HepG2 (cell line): ENCODE data around the gene MAP2K5. TPM values are rescaled to one million over a fixed set of nuclear protein-coding genes. Genes with fewer than 3 reads are reported as not detected.

ENCODE experiments used
- ATAC-seq: fragments of 200-7000 bp; cut with Tn5 transposase; 3 replicates; pipeline ENCODE4 v1.9.1; 2020; ENCODE audit warnings: mild to moderate bottlenecking, moderate library complexity
- BruUV-seq: library from RNA; stranded (reverse); fragments of 400-500 nt; replicated peaks from 2 replicates; lab custom pipeline; 2021; lab: Mats Ljungman, UMichigan
- CTCF ChIA-PET: fragments of 300-600 bp; formaldehyde crosslinking; extraction: SDS; loops from one replicate; lab custom pipeline; 2021; ENCODE audit warnings: low total read pairs, inconsistent platforms, low intra/inter-chr PET ratio; lab: Yijun Ruan, JAX
- POLR2A ChIA-PET: fragments of 350-600 bp; sonication (Branson Sonifier 250); formaldehyde crosslinking; loops from one replicate; lab custom pipeline; 2020; ENCODE audit warnings: antibody characterized with exemption, inconsistent platforms; lab: Yijun Ruan, JAX
- DNase-seq: peaks from one replicate; pipeline ENCODE4 v3.0.0-alpha.2; 2015; ENCODE audit warnings: low spot score
- FAIRE-seq: peaks from 3 replicates; lab custom pipeline; 2011; peaks lifted over from hg19 to GRCh38; lab: Jason Lieb, UNC
- H2AFZ ChIP-seq: one replicate; pipeline ENCODE4 v1.6.1; 2011; ENCODE audit warnings: low read length, inconsistent platforms
- H3K27ac ChIP-seq: fragments of 300-600 bp; 3 replicates; pipeline ENCODE4 v1.8.0; 2011; ENCODE audit warnings: mixed run types, mild to moderate bottlenecking, mixed read lengths, low read length, inconsistent platforms; ENCODE audit not compliant: insufficient read depth; ENCODE audit errors: extremely low read length
- H3K27me3 ChIP-seq, 2 experiments: fragments of 200-600 bp in 1 of 2; 2 replicates in 1 of 2; 3 replicates in 1 of 2; pipeline versions ENCODE4 v1.6.0 to v1.8.0; 2011; ENCODE audit warnings: low read length in 2 of 2, mild to moderate bottlenecking in 2 of 2, moderate library complexity in 2 of 2, inconsistent platforms in 1 of 2; ENCODE audit not compliant: insufficient read depth in 2 of 2, control insufficient read depth in 1 of 2
- H3K36me3 ChIP-seq, 2 experiments: fragments of 200-600 bp in 1 of 2; replicated peaks in 1 of 2; 2 replicates in 1 of 2; 3 replicates in 1 of 2; pipeline versions ENCODE4 v1.5.1 to v1.8.0; 2011; ENCODE audit warnings: low read length in 2 of 2, inconsistent platforms in 1 of 2; ENCODE audit not compliant: insufficient read depth in 2 of 2, control insufficient read depth in 1 of 2
- H3K4me1 ChIP-seq: 2 replicates; pipeline ENCODE4 v1.5.1; 2012; ENCODE audit warnings: low read length, inconsistent platforms; ENCODE audit not compliant: insufficient read depth
- H3K4me2 ChIP-seq: 2 replicates; pipeline ENCODE4 v1.6.0; 2011; ENCODE audit warnings: low read depth, low read length, inconsistent platforms
- H3K4me3 ChIP-seq, 3 experiments: fragments of 200-600 bp in 1 of 3; sonication (generic), shearing (Covaris generic) in 1 of 3; replicated peaks in 1 of 3; 2 replicates each; pipeline ENCODE4 v1.5.1; 2011 to 2016; ENCODE audit warnings: low read length in 3 of 3, inconsistent platforms in 2 of 3, low read depth in 2 of 3, mild to moderate bottlenecking in 2 of 3, control low read depth in 1 of 3, mixed read lengths in 1 of 3; ENCODE audit not compliant: insufficient read depth in 1 of 3
- H3K79me2 ChIP-seq: one replicate; pipeline ENCODE4 v1.6.1; 2011; ENCODE audit warnings: low read length, inconsistent platforms; ENCODE audit not compliant: insufficient read depth
- H3K9ac ChIP-seq: 2 replicates; pipeline ENCODE4 v1.6.0; 2011; ENCODE audit warnings: mild to moderate bottlenecking, low read depth, low read length, inconsistent platforms; ENCODE audit not compliant: insufficient read depth
- H3K9me3 ChIP-seq: 2 replicates; pipeline ENCODE4 v1.5.1; 2012; ENCODE audit warnings: mild to moderate bottlenecking, low read length
- H4K20me1 ChIP-seq: 2 replicates; pipeline ENCODE4 v1.6.0; 2011; ENCODE audit warnings: inconsistent platforms, mild to moderate bottlenecking, low read length, moderate library complexity; ENCODE audit not compliant: insufficient read depth
- AHR ChIP-seq: IDR thresholded peaks from 2 replicates; pipeline ENCODE4 v1.6.1; 2018; ENCODE audit warnings: missing genetic modification reagents, missing compliant biosample characterization
- BCL6 ChIP-seq: IDR thresholded peaks from 2 replicates; pipeline ENCODE4 v1.6.1; 2016; ENCODE audit warnings: missing genetic modification reagents, missing compliant biosample characterization
- HNF4A ChIP-seq: sonication (generic); formaldehyde crosslinking; IDR thresholded peaks from 2 replicates; pipeline ENCODE4 v1.4.0; 2020; ENCODE audit warnings: missing genetic modification reagents
- IRF9 ChIP-seq: sonication (generic); formaldehyde crosslinking; IDR thresholded peaks from 2 replicates; pipeline ENCODE4 v1.8.0; 2022; ENCODE audit warnings: missing genetic modification reagents, mild to moderate bottlenecking, borderline replicate concordance
- PRDM4 ChIP-seq: sonication (generic); formaldehyde crosslinking; IDR thresholded peaks from 2 replicates; pipeline ENCODE4 v1.9.0; 2021; ENCODE audit warnings: missing genetic modification reagents, borderline replicate concordance
- TBX2 ChIP-seq: sonication (generic); formaldehyde crosslinking; IDR thresholded peaks from 2 replicates; pipeline ENCODE4 v1.5.0; 2020; ENCODE audit warnings: missing genetic modification reagents, mild to moderate bottlenecking, borderline replicate concordance
- YY1 ChIP-seq: IDR thresholded peaks from 2 replicates; pipeline ENCODE4 v1.6.1; 2011; ENCODE audit warnings: low read length, low read depth, moderate library complexity, mild to moderate bottlenecking; ENCODE audit not compliant: insufficient read depth, insufficient replicate concordance
- ZNF143 ChIP-seq: sonication (generic); formaldehyde crosslinking; IDR thresholded peaks from 2 replicates; pipeline ENCODE4 v1.4.0; 2020; ENCODE audit warnings: missing genetic modification reagents
- WGBS: methylation state at CpG from one replicate; pipeline ENCODE4 v1.1.6; 2017; ENCODE audit warnings: low lambda C conversion rate; 5-methylcytosine and 5-hydroxymethylcytosine counted together
- in situ Hi-C: cut with HindIII; loops from 2 replicates; pipeline ENCODE4 v1.10.0; 2017; ENCODE audit warnings: low pct_unique_long_range_greater_than_20kb; ENCODE audit not compliant: extremely low pct_ligation_motif_present
- intact Hi-C: fragments of 100-400 bp; cut with micrococcal nuclease; formaldehyde crosslinking; loops from one replicate; pipeline ENCODE4 v1.10.0; 2022; ENCODE audit not compliant: unreplicated experiment
- polyA plus RNA-seq, 8 experiments: library from polyadenylated mRNA; depleted of rRNA in 3 of 8; stranded (reverse) in 7 of 8; unstranded in 1 of 8; fragments of >200 nt; fragmentation: Illumina TruSeq in 4 of 8; extraction: Trizol in 4 of 8; gene quantifications; 2 replicates each; pipeline versions ENCODE4 v1.2.1 to v1.2.3, GENCODE V29; 2011 to 2016; ENCODE audit warnings: low read depth in 4 of 8, missing spikeins in 1 of 8, mixed read lengths in 1 of 8; ENCODE audit not compliant: insufficient read depth in 1 of 8
- total RNA-seq, 5 experiments: library from RNA; depleted of rRNA; stranded (reverse); fragments of >200 nt; fragmentation: Illumina TruSeq; extraction: Trizol; gene quantifications; 2 replicates each; pipeline ENCODE4 v1.2.3, GENCODE V29; 2016; ENCODE audit warnings: low read depth in 1 of 5

The MAP2K5 gene
- total and polyA plus RNA-seq, 2 of the 13 experiments (the other 11 are each of a cell fraction or from before 2014, with no cell fraction given): 4.0 to 4.3 TPM

- POLR2A ChIA-PET: no interaction called here
- 89% methylated on average over 4 of the region's 4 CpGs for WGBS
- CTCF ChIA-PET: no interaction called here
- Histone ChIP-seq H3K9me3 (no peaks in the 10 kb centered on the region), H4K20me1 (no peaks in the 10 kb centered on the region), H3K9ac (no peak overlapping the region), H3K27me3 (no peaks in the 10 kb centered on the region), H3K4me1 (0 out of 2 replicates have a peak, but pooled peaks cover 7% of the 10 kb centered on the region), H3K4me3 (no peak overlapping the region), H3K79me2 (no peaks in the 10 kb centered on the region), H2AFZ (no peak overlapping the region)
- intact Hi-C loops: no loop called here
- FAIRE-seq (no peak), DNase-seq (no peak), ATAC-seq (no peak)
- no TSS peak for BruUV-seq
- TF ChIP-seq YY1: no peak
- TF ChIP-seq ZNF143 (CRISPR knock-in tag): no peak
- TF ChIP-seq TBX2 (CRISPR knock-in tag): no peak
- no peak for TF ChIP-seq BCL6 (CRISPR knock-in tag)
- no peak for TF ChIP-seq AHR (CRISPR knock-in tag)
- no peak for TF ChIP-seq HNF4A (CRISPR knock-in tag)
- TF ChIP-seq PRDM4 (CRISPR knock-in tag): no peak
- no peak for TF ChIP-seq IRF9 (CRISPR knock-in tag)
- TF ChIP-seq, all 625 proteins: peak for 0
- no peak overlapping the region for H3K27ac ChIP-seq
- H3K36me3 ChIP-seq: no peaks in the 10 kb centered on the region
- no peak overlapping the region for H3K4me2 ChIP-seq
- in situ Hi-C loops: no loop called here
These were observed 148.9 kb downstream of the MAP2K5 start for GRCh38 chr15:67691450-67691849.
